ENCODE data around the gene ARL16. TPM values are rescaled to one million over a fixed set of nuclear protein-coding genes. Genes with fewer than 3 reads are reported as not detected.

ARL16 gene
- total RNA-seq, 6 experiments from 2014 or later, result 39.4 to 50.5 (median 46.7) TPM

GRCh38 chr17:81647640-81648012 lies 36.0 kb downstream of the ARL16 start:
- Mint-ChIP-seq H3K36me3 (ENCODE audit: low read depth) (peaks cover 4% of the 10 kb centered on the region; the same call in 1 of the 2 replicates), H3K4me1 (ENCODE audit: low read depth) (peaks cover 9% of the 10 kb centered on the region), H3K27ac (no peak overlapping the region), H3K27me3 (ENCODE audit: insufficient read depth) (peaks cover 18% of the 10 kb centered on the region), H3K4me3 (no peak overlapping the region), H3K9me3 (peaks cover 10% of the 10 kb centered on the region)
- no peak for TF ChIP-seq CTCF (IDR thresholded peaks at IDR 0.05)
- DNase-seq, result no peak

- Mint-ChIP-seq H3K36me3 (ENCODE audit: low read depth) (peaks cover 4% of the 10 kb centered on the region; the same call in 1 of the 2 replicates), H3K9me3 (peaks cover 10% of the 10 kb centered on the region), H3K27ac (no peak overlapping the region), H3K4me3 (no peak overlapping the region), H3K4me1 (ENCODE audit: low read depth) (peaks cover 10% of the 10 kb centered on the region), H3K27me3 (ENCODE audit: insufficient read depth) (peaks cover 18% of the 10 kb centered on the region)
- TF ChIP-seq CTCF (IDR thresholded peaks at IDR 0.05), result no peak
- DNase-seq, result no peak
These were observed 36.6 kb downstream of the ARL16 start for GRCh38 chr17:81646869-81647600.

GRCh38 chr17:81644976-81645952 lies 38.3 kb downstream of the ARL16 start:
- DNase-seq, result no peak
- Mint-ChIP-seq H3K9me3 (peaks cover 10% of the 10 kb centered on the region), H3K36me3 (ENCODE audit: low read depth) (peaks cover 4% of the 10 kb centered on the region; the same call in 1 of the 2 replicates), H3K27me3 (ENCODE audit: insufficient read depth) (peaks cover 18% of the 10 kb centered on the region), H3K4me3 (no peak overlapping the region), H3K4me1 (ENCODE audit: low read depth) (peaks cover 13% of the 10 kb centered on the region), H3K27ac (no peak overlapping the region)
- no peak for TF ChIP-seq CTCF (IDR thresholded peaks at IDR 0.05)

GRCh38 chr17:81644496-81644895 lies 39.1 kb downstream of the ARL16 start:
- Mint-ChIP-seq H3K36me3 (ENCODE audit: low read depth) (peaks cover 4% of the 10 kb centered on the region; the same call in 1 of the 2 replicates), H3K27me3 (ENCODE audit: insufficient read depth) (peaks cover 12% of the 10 kb centered on the region), H3K9me3 (peaks cover 10% of the 10 kb centered on the region), H3K4me3 (no peak overlapping the region), H3K4me1 (ENCODE audit: low read depth) (peaks cover 13% of the 10 kb centered on the region), H3K27ac (no peak overlapping the region)
- no peak for TF ChIP-seq CTCF (IDR thresholded peaks at IDR 0.05)
- no peak for DNase-seq

GRCh38 chr17:81641825-81642489 lies 41.6 kb downstream of the ARL16 start:
- no peaks in the 10 kb centered on the region for H3K9me3 Mint-ChIP-seq
- peak; percentile 81 for DNase-seq
- H3K27ac Mint-ChIP-seq, result peak overlapping the region; percentile 91
- no peak for TF ChIP-seq CTCF (IDR thresholded peaks at IDR 0.05)
- H3K4me1 Mint-ChIP-seq (ENCODE audit: low read depth), result peaks cover 27% of the 10 kb centered on the region
- H3K27me3 Mint-ChIP-seq (ENCODE audit: insufficient read depth), result no peaks in the 10 kb centered on the region; the same call in 1 of the 2 replicates
- H3K4me3 Mint-ChIP-seq, result peak overlapping the region; percentile 70
- no peaks in the 10 kb centered on the region for H3K36me3 Mint-ChIP-seq (ENCODE audit: low read depth)

Measured in HFFc6 (cell line).